HG03175 (cell line): Measurements from ENCODE around the gene XAB2.
"Not testable (repeated sequence)": the region's sequence is repeated elsewhere in the genome, so short reads cannot be mapped to it uniquely, and the experiment has no call there.

ENCODE experiments used
- ATAC-seq: cut with Tn5 transposase; IDR thresholded peaks from one replicate; pipeline ENCODE4 v1.9.1; 2021; ENCODE audit warnings: mild to moderate bottlenecking, moderate library complexity; ENCODE audit not compliant: unreplicated experiment

Gene XAB2

GRCh38 chr19:7582446-7582845 is 46.9 kb downstream of the XAB2 start:
- ATAC-seq: no peak

- no peak for ATAC-seq
Measured at GRCh38 chr19:7579182-7579581, 50.2 kb downstream of the XAB2 start.

GRCh38 chr19:7578127-7578526 is 51.2 kb downstream of the XAB2 start:
- ATAC-seq: no peak

- not testable (repeated sequence) for ATAC-seq
Measured at GRCh38 chr19:7577422-7577821, 51.9 kb downstream of the XAB2 start.

GRCh38 chr19:7575434-7576040 is 53.8 kb downstream of the XAB2 start:
- ATAC-seq: no peak

GRCh38 chr19:7570761-7571160 is 58.6 kb downstream of the XAB2 start:
- no peak for ATAC-seq
